ENCODE results near the gene DGCR2. TPM values are rescaled to one million over a fixed set of nuclear protein-coding genes. Genes with fewer than 3 reads are reported as not detected.

Gene DGCR2
- total and polyA plus RNA-seq, 11 donors, result 26.0 to 53.3 (median 41.2) TPM

GRCh38 chr22:19046287-19046686 is 75.9 kb downstream of the DGCR2 start:
- Histone ChIP-seq H3K9me3 (no peaks in the 10 kb centered on the region), H3K27me3 (no peaks in the 10 kb centered on the region), H3K27ac (no peak overlapping the region), H3K4me3 (no peak overlapping the region), H3K4me1 (peaks cover 0 to 6% (median 0%) of the 10 kb centered on the region in 12 donors), H3K36me3 (peaks cover 0 to 99% (median 98%) of the 10 kb centered on the region in 9 donors)
- intact Hi-C loops (cut with DNase I), result no loop called here
- no peak for TF ChIP-seq CTCF (IDR thresholded peaks at IDR 0.05)
- TF ChIP-seq POLR2A (IDR thresholded peaks at IDR 0.05), result no peak
- DNase-seq (no peak), ATAC-seq (no peak)
- 95 to 100% (median 98%) methylated on average over 2 of the region's 2 CpGs for WGBS, 4 donors

- no peaks in the 10 kb centered on the region for H3K9me3 ChIP-seq
- peaks cover 0 to 6% (median 0%) of the 10 kb centered on the region in 12 donors for H3K4me1 ChIP-seq
- 90 to 95% (median 93%) methylated on average over 7 of the region's 7 CpGs for WGBS, 4 donors
- intact Hi-C loops (cut with DNase I), result no loop called here
- no peak overlapping the region for H3K27ac ChIP-seq
- H3K36me3 ChIP-seq, result peaks cover 0 to 100% (median 99%) of the 10 kb centered on the region in 9 donors
- no peak overlapping the region for H3K4me3 ChIP-seq
- DNase-seq (no peak), ATAC-seq (no peak)
- TF ChIP-seq POLR2A (IDR thresholded peaks at IDR 0.05), result no peak
- no peak for TF ChIP-seq CTCF (IDR thresholded peaks at IDR 0.05)
- no peaks in the 10 kb centered on the region for H3K27me3 ChIP-seq
Measured at GRCh38 chr22:19045094-19045493, 77.1 kb downstream of the DGCR2 start.

GRCh38 chr22:19044381-19044780 is 77.8 kb downstream of the DGCR2 start:
- WGBS, 4 donors, result 81 to 93% (median 83%) methylated on average over 6 of the region's 6 CpGs
- no peak for DNase-seq

More at GRCh38 chr22:19044381-19044780, 77.8 kb downstream of the DGCR2 start:
- ATAC-seq, result no peak
- no peak for TF ChIP-seq POLR2A (IDR thresholded peaks at IDR 0.05)
- TF ChIP-seq CTCF (IDR thresholded peaks at IDR 0.05), result no peak
- Histone ChIP-seq H3K27me3 (no peaks in the 10 kb centered on the region), H3K36me3 (peaks cover 0 to 100% (median 99%) of the 10 kb centered on the region in 9 donors), H3K4me3 (no peak overlapping the region), H3K9me3 (no peaks in the 10 kb centered on the region), H3K4me1 (peaks cover 0 to 6% (median 0%) of the 10 kb centered on the region in 12 donors), H3K27ac (no peak overlapping the region)
- intact Hi-C loops (cut with DNase I), result no loop called here

Measured in heart left ventricle (tissue), 16 donors.